ENCODE measurements around the gene GLTP.

The GLTP gene

DNA sequence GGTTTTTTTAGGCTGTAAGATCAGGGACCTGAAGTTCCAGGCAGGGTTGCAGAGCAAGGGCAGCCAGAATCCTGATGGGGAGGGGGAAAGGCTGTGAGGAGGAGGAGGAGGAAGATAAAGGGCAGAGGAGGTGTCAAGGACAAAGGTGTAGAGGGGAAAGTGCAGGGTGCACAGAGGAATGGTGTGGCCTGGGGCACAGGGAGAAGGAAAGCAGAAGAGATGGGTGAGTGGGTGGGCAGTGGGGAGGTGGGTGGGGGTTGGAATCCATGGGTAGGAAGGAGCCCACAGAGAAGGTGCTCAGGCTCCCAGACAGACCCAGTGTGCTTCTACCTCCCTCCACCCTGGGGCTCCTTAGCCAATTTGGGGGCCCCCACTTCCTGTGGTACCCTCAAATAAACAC is 58.4 kb downstream of the GLTP start (continued):
- TF ChIP-seq PPARA (CRISPR knock-in tag; IDR thresholded peaks at IDR 0.05; ENCODE audit: borderline replicate concordance) = no peak
- TF ChIP-seq ESRRG (CRISPR knock-in tag; IDR thresholded peaks at IDR 0.05) = no peak
- no peak for TF ChIP-seq ARNTL (CRISPR knock-in tag; IDR thresholded peaks at IDR 0.05; ENCODE audit: borderline replicate concordance, low read depth)
- no peak for TF ChIP-seq BACH2 (CRISPR knock-in tag; IDR thresholded peaks at IDR 0.05; ENCODE audit: borderline replicate concordance)
- no peak for TF ChIP-seq ZFP30 (CRISPR knock-in tag; IDR thresholded peaks at IDR 0.05)
- no peak for TF ChIP-seq ZNF70 (CRISPR knock-in tag; IDR thresholded peaks at IDR 0.05)
- no peak for TF ChIP-seq GLIS3 (CRISPR knock-in tag; IDR thresholded peaks at IDR 0.05)

DNA sequence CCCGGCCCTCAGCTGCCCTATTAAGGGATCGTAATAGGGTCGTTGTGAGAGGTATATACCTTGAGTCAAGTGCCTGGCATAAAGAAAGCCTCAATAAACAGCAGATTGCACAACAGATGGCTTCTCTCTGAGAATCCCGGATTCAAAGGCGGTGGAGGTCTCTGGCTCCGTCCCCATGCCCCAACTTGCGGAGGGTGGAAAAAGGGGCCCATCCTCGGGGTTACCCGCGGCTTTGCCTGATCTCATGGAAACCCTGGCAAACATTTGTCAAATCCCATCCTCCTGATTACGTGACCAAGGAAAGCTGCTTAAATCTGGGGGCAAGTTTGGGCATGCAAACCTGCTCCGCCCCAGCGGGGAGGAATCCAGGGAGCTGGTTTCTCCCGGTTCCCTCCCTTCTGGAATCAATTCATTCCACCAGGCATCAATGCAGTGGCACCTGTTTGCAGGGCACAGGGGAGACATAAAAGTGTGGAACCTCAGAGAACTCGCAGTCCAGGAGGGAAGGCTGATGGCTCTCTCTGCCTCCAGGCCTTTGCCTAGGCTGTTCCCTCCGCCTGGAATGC is 59.4 kb downstream of the GLTP start:
- no peak for ATAC-seq
- TF ChIP-seq ARNTL (CRISPR knock-in tag; IDR thresholded peaks at IDR 0.05; ENCODE audit: borderline replicate concordance, low read depth) (no peak), ZC3H10 (CRISPR knock-in tag; IDR thresholded peaks at IDR 0.05) (no peak), ZNF70 (CRISPR knock-in tag; IDR thresholded peaks at IDR 0.05) (no peak), GLIS3 (CRISPR knock-in tag; IDR thresholded peaks at IDR 0.05) (no peak), BACH2 (CRISPR knock-in tag; IDR thresholded peaks at IDR 0.05; ENCODE audit: borderline replicate concordance) (no peak), PPARA (CRISPR knock-in tag; IDR thresholded peaks at IDR 0.05; ENCODE audit: borderline replicate concordance) (no peak), ESRRG (CRISPR knock-in tag; IDR thresholded peaks at IDR 0.05) (no peak), TOX (CRISPR knock-in tag; IDR thresholded peaks at IDR 0.05; ENCODE audit: borderline replicate concordance) (no peak), ZFP30 (CRISPR knock-in tag; IDR thresholded peaks at IDR 0.05) (no peak), ZNF565 (CRISPR knock-in tag; conservative IDR thresholded peaks at IDR 0.05; ENCODE audit: low read depth) (no peak), CSDC2 (CRISPR knock-in tag; IDR thresholded peaks at IDR 0.05) (no peak), ZNF8 (CRISPR knock-in tag; IDR thresholded peaks at IDR 0.05) (no peak), ZFP3 (CRISPR knock-in tag; IDR thresholded peaks at IDR 0.05) (no peak), OSR1 (CRISPR knock-in tag; IDR thresholded peaks at IDR 0.05) (no peak)
- TF ChIP-seq, protein P1, sequence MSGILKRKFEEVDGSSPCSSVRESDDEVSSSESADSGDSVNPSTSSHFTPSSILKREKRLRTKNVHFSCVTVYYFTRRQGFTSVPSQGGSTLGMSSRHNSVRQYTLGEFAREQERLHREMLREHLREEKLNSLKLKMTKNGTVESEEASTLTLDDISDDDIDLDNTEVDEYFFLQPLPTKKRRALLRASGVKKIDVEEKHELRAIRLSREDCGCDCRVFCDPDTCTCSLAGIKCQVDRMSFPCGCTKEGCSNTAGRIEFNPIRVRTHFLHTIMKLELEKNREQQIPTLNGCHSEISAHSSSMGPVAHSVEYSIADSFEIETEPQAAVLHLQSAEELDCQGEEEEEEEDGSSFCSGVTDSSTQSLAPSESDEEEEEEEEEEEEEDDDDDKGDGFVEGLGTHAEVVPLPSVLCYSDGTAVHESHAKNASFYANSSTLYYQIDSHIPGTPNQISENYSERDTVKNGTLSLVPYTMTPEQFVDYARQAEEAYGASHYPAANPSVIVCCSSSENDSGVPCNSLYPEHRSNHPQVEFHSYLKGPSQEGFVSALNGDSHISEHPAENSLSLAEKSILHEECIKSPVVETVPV (CRISPR knock-in tag; IDR thresholded peaks at IDR 0.05) = no peak
- TF ChIP-seq, protein P2, sequence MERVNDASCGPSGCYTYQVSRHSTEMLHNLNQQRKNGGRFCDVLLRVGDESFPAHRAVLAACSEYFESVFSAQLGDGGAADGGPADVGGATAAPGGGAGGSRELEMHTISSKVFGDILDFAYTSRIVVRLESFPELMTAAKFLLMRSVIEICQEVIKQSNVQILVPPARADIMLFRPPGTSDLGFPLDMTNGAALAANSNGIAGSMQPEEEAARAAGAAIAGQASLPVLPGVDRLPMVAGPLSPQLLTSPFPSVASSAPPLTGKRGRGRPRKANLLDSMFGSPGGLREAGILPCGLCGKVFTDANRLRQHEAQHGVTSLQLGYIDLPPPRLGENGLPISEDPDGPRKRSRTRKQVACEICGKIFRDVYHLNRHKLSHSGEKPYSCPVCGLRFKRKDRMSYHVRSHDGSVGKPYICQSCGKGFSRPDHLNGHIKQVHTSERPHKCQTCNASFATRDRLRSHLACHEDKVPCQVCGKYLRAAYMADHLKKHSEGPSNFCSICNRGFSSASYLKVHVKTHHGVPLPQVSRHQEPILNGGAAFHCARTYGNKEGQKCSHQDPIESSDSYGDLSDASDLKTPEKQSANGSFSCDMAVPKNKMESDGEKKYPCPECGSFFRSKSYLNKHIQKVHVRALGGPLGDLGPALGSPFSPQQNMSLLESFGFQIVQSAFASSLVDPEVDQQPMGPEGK (CRISPR knock-in tag; IDR thresholded peaks at IDR 0.05; ENCODE audit: borderline replicate concordance) = no peak
- TF ChIP-seq, protein P3, sequence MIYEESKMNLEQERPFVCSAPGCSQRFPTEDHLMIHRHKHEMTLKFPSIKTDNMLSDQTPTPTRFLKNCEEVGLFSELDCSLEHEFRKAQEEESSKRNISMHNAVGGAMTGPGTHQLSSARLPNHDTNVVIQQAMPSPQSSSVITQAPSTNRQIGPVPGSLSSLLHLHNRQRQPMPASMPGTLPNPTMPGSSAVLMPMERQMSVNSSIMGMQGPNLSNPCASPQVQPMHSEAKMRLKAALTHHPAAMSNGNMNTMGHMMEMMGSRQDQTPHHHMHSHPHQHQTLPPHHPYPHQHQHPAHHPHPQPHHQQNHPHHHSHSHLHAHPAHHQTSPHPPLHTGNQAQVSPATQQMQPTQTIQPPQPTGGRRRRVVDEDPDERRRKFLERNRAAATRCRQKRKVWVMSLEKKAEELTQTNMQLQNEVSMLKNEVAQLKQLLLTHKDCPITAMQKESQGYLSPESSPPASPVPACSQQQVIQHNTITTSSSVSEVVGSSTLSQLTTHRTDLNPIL (CRISPR knock-in tag; IDR thresholded peaks at IDR 0.05; ENCODE audit: low read depth) = no peak
- TF ChIP-seq, protein P4, sequence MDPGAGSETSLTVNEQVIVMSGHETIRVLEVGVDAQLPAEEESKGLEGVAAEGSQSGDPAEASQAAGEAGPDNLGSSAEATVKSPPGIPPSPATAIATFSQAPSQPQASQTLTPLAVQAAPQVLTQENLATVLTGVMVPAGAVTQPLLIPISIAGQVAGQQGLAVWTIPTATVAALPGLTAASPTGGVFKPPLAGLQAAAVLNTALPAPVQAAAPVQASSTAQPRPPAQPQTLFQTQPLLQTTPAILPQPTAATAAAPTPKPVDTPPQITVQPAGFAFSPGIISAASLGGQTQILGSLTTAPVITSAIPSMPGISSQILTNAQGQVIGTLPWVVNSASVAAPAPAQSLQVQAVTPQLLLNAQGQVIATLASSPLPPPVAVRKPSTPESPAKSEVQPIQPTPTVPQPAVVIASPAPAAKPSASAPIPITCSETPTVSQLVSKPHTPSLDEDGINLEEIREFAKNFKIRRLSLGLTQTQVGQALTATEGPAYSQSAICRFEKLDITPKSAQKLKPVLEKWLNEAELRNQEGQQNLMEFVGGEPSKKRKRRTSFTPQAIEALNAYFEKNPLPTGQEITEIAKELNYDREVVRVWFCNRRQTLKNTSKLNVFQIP (CRISPR knock-in tag; IDR thresholded peaks at IDR 0.05; ENCODE audit: borderline replicate concordance, low read depth) = no peak

DNA sequence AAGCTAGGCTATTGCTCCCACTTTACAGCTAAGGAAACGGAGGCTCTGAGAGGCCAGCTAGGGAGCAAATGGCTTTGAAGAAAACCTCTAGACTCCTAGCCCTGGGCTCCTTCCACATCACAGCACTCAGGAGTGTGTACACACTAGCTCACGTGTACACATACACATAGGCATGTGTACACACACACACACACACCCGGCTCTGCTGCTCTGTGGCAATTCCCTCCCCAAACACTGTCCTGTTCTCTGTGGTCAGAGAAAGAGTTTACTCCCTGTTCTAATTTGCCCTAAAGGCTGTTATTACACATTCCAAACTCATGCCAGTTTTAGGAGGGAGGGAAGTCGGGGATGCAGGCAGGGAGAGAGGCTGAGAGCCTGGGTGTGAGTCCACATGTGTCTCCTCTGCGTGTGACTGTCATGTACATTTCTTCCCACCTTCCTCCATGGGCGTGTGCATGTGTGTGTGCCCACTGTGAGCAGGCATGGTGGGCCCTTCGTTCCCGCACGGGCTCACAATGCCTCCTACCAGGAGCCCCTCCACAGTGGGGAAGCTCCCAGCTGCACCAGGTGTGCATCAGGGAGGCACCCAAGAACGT is 61.3 kb downstream of the GLTP start:
- ATAC-seq = peak; percentile 43; the same call in 2 of the 3 replicates
- TF ChIP-seq, protein P2 (CRISPR knock-in tag; IDR thresholded peaks at IDR 0.05; ENCODE audit: borderline replicate concordance) = no peak
- TF ChIP-seq ESRRG (CRISPR knock-in tag; IDR thresholded peaks at IDR 0.05) = no peak
- TF ChIP-seq, protein P3 (CRISPR knock-in tag; IDR thresholded peaks at IDR 0.05; ENCODE audit: low read depth) = no peak
- TF ChIP-seq ZNF8 (CRISPR knock-in tag; IDR thresholded peaks at IDR 0.05) = no peak
- no peak for TF ChIP-seq ZFP3 (CRISPR knock-in tag; IDR thresholded peaks at IDR 0.05)
- TF ChIP-seq ZFP30 (CRISPR knock-in tag; IDR thresholded peaks at IDR 0.05) = no peak
- TF ChIP-seq TOX (CRISPR knock-in tag; IDR thresholded peaks at IDR 0.05; ENCODE audit: borderline replicate concordance) = no peak
- no peak for TF ChIP-seq ZNF70 (CRISPR knock-in tag; IDR thresholded peaks at IDR 0.05)
- TF ChIP-seq, protein P4 (CRISPR knock-in tag; IDR thresholded peaks at IDR 0.05; ENCODE audit: borderline replicate concordance, low read depth) = no peak
- no peak for TF ChIP-seq ISL1 (CRISPR knock-in tag; IDR thresholded peaks at IDR 0.05)

Measured in SK-N-SH treated with all-trans-retinoic acid at 6 μM for 48 hours (cell line).